HPDE6-E6E7 (cell line): Measurements from ENCODE around the gene ABTB2.

Experiments used
- DNase-seq: peaks from one replicate; pipeline ENCODE4 v3.0.0; 2011; ENCODE audit warnings: missing footprints; ENCODE audit errors: extremely low spot score

Gene ABTB2

DNA sequence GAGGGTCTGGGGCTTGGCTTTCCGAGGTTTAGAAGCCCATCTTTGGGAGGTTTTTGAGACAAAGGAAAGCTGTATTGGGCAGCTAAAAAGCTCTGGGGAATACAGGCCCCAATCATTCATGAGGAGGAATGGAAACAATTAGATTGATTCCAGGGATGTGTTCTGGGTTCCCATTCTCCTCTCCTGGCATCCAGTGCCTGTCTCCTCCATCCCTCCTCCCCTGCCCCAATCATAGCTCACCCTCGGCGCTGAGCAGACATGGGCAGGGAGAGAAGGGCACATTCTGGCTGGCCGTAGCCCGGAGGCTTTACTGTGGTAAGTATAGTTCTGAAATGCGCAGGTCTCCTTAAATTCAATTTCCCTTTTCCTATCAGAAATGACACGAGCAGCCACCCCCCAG, 42.4 kb downstream of the ABTB2 start:
- DNase-seq, result no peak

DNA sequence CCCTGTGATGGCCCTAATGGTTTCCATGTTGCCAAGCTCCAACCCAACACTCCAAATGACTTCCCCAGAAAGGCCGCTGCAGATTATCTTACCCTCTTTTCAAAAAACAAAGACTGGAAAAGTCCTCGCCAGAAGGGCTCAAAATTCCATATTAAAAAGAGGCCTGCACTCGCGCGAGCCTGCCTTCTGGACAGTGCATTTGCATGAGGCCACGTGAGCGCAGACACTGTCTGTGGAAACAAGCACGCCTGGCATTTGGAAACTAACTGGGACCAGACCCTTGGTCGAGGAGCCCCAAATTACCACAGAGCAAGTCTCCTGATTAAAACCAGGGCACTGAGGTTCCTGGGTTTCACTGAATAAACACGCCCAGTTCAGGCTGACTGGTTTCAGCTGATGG, 42.9 kb downstream of the ABTB2 start:
- DNase-seq, result no peak

DNA sequence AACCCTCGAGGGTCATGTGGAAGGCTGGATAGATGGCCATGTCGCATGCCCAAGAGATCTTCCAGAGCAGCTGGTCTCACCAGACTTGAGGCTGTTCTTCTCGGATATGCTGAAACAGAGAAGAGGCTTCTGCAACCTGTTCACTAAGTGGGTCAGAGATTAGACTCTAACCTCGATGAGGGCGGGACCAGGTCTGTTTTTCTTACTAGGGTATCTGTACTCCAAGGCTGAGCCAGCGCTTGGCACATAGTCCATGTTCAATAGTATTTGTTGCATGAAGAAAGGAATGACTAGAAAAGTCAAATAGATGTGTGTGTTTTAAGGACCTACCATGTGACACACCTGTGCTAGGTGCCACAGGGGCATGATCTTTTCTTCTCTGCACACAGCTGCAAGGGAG, 43.6 kb downstream of the ABTB2 start:
- no peak for DNase-seq

DNA sequence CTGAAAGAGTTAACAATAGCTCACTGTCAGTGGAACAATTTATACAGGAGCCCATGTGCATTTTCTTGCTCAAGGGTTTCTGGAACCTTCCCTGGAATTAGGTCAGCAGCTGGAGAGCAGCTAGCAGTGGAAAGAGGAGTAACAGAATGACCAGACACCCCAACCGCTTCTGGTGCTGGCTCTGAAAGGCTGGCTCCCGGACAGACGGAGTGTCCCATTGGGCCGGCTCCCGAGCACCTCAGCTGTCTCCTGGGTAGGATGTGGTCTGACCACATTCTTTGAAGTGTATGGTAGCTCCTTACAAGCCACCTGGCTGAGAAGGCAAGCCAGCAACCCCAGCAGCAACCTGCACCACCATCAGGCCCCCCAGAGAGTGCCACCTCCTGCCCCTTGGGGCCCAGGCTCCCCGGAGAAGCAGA, 44.7 kb downstream of the ABTB2 start:
- DNase-seq, result no peak

DNA sequence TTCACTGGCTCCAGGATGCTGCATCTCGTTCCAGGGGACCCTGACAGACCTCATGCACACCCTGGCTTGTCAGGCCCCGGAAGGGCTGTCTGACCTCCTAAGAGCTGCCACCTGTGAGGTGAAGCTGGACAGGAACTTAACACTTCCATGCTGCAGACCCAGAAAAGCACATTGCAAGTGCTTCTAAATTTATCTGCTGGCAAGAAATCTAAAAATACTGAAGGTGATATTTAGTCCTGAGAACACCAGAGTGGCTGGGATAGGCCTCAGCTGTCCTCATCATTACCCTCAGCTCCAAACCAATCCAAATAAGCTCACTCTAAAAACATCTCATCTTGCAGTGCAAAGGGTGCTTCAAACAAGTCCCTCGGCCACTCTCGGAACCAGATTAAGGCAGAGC, 46.7 kb downstream of the ABTB2 start:
- no peak for DNase-seq

DNA sequence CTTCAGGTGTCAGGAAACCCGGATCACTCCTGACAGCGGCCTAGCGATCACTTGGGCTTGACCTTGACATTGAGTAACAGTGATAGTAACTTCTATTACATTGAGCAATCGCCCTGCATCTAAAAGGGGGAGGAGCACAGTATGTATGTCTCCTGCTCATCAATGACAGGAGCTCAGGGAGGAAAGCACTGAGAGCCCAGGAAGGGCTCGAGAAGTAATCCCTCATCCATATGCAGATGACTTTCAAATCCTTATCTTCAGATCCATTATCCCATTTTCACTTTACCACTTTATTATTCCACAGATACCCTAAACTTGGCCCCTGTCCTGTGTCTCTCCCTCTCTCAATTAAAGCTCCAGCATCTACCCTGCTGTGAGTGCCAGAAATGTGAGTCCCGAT, 47.8 kb downstream of the ABTB2 start:
- no peak for DNase-seq

DNA sequence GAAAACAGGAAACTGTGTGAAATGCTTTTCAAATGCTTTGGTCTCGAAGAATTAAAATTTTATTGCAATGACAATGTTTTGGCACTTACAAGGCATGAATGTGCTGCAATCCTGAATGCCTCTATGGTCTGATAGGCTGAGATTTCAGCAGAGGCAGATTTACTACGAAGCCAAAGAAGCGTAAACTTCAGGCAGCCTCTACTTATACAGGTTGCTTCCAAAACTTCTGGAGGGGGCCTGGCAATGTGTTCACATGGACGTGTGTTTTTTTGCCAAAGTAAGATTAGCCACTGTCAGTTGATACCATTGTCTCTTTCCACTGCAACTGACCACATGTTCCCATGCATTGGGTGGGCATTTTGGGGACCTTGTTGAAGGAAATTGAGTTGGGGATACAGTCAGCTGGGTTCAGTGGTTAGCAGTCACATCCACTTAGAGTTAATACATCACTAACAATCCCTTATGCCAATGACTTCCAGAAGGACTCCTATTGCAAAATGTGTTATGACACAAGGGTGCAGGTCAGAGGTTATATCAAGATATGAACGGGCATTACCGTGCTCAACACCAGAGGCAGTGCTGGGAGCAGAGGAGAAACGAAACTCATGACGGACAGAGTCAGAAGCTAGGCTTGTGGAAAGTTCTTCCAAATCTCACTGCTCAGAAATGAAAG, 48.8 kb downstream of the ABTB2 start:
- DNase-seq, result no peak

DNA sequence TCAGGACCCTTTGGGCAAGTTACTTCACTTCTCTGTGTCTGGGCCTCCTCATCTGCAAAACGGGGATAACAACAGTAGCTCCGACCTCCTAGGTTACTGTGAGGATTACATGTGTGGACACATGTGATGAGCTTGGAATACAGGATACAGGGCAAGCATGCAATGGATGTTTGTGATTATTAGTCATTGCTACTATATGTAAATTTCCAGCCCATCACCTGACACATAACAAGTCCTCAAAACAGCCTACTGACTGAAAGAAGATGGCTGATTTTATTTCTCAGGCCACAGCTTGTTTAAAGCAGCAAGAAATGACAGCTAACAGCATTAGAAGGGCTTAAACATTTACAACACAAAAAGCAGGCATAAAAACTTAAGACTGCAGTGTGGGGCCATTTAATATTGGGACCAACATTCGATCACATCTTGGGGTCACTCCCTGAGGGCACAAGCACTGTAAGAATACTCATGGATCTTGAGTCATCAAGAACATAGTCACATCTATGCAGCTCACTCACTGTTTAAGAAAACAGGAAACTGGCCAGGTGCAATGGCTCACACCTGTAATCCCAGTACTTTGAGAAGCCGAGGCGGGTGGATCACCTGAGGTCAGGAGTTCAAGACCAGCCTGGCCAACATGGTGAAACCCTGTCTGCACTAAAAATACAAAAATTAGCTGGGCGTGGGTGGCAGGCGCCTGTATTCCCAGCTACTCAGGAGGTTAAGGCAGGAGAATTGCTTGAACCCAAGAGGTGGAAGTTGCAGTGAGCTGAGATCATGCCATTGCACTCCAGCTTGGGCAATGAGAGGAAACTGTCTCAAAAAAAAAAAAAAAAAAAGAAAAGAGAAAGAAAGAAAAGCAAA, 49.5 kb downstream of the ABTB2 start:
- peak; percentile 47 for DNase-seq

DNA sequence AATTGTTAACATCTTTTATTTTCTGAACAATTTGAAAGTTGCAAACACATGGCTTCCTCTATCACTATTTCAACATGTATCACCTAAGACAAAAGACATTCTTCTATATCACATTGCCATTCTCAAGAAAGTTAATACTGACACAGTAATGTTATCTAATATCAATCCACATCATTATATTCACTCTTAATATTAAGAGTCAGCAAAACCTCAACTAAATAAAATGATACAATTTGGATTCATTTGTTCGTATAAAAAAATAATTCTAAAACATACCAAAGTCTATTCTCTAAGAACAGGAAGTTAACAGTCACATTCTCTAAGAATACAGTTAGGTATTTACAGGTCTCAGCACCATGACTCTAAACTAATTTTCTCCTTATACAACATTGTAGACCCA, 52.0 kb downstream of the ABTB2 start:
- no peak for DNase-seq

DNA sequence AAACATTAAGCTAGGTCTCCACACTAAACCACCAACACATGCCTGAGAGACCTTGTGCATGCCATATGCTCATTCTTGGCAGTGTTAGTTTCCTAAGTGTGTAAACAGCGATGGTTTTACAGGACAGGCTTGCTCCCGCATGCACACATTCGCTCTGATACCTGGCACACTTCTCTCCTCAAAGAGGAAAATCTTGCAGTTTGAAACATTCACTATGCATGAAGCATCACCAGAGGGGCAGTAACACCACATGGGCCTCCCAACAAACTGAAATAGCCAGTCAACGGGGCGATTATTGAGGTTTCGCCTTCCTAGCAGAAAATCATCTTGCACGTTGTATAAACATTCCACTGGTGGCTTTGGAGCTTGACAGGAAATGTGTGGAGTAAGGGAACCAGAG, 52.6 kb downstream of the ABTB2 start:
- no peak for DNase-seq

DNA sequence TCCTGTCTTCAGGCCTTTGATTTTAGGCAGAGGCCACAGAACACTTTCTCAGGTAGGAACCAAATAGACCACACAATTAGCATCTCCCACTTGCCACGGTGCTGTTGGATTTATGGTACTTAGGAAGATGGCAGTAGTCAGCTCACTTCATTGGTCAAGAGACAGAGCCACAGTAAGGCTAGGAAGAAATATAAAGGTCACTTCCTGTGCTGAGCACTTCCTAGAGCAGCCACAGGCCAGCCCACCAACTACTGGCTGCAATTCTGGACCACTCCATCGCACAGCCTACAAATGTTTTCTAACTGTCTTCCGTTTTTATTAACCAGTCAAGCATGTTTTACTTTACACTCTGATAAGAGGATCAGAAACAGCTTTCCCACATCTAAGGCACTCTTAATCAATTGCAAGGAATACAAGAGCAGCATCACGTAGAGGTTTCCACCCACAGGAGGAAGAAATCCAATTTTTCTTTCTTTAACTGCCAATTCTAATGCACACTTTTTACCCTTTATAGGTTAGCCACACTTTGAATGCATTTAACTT, 54.7 kb downstream of the ABTB2 start:
- no peak for DNase-seq

DNA sequence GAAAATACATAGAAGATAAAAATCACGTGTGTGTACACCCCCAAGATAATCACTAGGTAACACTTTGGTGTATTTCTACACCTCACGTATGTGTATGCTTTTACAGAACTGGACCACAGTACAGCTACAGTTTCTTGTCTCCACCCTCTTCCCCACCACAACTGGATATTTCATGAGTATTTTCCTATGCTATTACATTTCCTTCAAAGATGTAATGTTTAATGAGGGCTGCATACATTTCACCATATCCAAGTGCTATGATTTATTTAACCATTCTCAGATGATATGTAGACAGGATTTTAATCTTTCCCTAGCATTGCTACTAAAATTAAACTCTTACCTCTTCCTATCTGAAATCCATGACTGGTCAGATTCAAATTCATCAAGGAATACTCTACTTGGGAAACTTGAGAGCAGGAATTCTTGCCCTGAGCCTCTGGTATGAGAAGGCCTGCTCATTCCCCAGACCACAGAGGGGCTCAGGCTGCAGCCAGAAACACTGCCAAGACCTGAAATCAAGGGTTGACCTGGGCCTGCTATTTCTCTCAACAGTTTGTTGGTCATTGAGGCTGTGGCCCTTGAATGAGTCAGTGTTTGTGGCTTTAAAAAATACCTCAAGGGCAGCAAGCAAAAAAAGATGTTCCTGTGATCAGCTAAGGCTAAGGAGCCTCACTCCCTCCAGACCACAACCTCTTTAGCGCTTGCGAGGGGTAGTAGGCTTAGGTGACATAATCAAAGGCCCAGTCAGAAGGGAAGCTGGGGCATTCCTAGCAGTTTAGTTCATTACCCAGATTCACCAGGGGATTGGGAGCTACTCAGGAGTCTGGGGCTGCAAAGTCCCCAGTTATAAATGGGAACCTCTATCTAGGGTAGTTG, 55.5 kb downstream of the ABTB2 start:
- DNase-seq, result peak; percentile 26

DNA sequence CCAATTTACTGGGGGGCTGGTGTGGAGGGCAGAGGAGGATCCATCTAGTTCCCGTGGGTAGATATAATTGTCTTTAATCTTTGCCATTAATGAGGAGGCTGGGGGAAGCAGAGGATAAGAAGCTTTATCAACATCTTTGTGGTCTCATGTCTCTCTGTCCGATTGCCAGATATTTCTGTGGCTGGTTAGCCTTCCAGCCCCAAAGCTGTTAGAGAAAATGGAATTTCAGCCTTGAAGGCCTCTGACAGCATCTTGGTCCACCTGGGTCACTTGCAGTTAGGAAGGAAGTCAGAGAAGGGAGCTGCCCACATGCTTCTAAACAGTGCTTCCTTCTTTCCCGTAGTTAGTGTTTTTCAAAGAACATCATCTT, 56.9 kb downstream of the ABTB2 start:
- DNase-seq, result no peak

DNA sequence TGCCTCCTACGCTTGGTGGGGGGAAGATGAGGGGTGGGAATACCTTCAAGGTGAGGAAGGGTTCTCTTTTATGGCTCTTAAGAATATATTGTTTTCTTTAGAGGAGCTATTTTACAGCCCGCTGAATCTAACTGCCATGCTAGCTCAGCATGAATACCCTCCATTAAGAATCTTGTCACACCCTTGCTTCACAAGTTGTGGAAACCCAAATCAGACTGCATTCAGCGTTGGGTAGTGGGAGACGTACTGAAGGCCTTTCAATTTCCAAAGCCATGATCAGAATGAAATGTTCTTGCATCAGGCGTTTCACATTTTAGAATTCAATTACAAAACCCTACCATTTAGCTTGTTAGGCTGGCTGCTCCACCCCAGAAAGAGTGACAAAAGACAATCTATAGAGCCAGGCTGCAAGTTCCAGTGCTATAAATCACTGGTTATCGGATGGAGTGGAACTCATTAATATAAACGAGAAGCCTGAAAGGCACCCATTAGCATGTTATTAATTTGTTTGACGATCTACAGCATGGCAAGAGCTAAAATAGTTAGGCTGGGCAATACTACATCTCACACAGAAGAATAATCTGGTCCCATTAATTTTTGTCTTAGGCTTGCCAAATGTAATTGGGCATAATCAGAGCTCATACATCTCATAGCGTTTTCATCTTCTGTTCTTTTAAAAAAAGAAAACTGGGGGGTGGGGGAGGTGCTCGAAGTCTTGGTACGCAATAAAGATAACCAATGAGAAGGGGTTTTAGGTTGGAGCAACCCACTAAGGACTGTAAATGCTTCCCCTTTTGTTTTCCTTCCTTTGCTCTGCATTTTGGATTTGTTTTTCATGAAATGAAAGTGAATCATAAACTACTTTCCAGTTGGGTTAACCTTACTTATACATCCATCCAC, 57.5 kb downstream of the ABTB2 start:
- no peak for DNase-seq

DNA sequence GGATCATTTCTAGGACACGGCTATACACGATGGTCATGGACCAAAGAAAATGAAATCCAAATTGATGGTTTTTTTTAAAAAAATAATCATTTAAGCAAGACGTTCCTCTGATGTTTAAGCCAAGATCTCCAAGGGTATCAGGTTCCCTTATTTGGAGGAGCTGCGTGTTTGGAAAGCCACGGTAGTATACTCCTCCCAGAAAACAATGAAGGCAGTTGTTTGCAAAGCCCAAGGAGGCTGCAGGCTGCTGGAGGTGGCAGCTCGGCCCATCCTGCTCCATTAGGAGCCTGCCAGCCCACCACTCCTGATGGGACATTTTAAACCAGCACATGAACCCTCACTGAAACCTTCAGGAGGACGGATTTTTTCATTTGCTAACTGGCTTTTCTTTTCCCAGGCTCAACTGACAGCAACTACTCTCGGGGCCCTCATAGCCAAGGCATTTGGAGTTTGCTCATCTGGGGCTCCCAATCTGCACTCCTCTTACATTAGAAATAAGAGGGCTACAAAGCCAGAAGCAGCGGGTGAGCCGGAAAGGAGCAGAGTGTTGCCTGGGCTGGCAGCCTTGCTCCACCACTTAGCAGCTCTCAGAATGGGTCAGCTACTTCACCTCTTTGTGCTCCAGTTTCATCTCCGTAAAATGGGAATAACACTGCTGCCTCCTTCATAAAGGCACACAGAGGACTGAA, 58.4 kb downstream of the ABTB2 start:
- DNase-seq, result no peak

DNA sequence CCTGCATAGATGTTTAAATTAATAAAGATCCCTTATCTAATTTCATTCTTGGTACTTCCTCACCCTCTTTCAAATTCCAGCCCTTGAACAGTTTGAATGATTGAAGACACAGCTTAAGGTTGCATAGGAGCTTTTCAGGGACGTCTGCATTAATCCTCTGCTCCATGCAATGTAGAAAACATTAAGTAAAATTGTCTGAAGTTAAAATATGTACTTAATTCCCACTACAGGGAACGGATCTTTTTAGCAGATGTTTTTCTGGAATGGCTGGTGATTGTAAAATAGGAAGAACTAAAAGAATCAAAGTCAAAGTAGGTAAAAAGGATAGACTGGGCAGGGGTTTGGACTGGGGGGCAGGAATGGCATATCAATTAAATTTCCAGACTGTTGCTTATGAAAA, 58.9 kb downstream of the ABTB2 start:
- no peak for DNase-seq

DNA sequence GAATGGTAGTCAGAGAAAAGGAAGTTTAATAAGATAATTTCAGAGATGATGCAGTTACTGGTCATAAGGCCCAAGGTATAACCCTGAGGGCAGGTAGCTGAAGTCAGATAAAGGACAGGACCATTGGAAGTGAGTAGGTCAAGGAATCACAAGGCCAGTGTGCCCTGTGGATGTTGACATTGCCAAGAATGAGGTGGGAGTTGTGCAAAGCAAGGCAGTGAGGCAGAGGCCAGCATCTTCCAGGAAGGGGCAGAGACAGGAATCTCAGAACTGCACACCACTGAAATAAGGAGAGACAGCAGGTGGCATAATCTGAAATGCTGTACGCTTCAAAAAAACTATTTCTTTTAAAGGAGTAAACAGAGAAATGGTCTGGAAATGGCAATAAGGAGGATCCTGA, 61.4 kb downstream of the ABTB2 start:
- DNase-seq, result no peak

DNA sequence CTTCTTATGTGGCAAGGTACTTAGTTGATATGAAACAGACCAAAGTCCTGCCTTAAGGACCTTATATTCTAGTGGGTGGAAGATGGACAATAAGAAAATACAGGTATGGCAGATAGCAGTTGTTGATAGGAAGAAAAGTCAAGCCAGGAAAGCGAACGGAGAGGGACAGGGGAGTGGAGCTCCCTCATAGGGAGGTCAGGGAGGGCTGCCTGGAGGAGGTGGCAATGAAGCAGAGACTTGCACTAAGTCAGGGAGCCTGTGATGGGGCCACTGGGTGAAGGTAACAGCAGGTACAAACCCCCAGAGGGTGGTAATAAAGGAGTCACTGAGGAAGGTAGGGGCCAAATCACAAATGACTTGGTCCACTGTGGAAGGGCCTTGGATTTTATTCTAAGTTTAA, 65.3 kb downstream of the ABTB2 start:
- DNase-seq, result no peak

DNA sequence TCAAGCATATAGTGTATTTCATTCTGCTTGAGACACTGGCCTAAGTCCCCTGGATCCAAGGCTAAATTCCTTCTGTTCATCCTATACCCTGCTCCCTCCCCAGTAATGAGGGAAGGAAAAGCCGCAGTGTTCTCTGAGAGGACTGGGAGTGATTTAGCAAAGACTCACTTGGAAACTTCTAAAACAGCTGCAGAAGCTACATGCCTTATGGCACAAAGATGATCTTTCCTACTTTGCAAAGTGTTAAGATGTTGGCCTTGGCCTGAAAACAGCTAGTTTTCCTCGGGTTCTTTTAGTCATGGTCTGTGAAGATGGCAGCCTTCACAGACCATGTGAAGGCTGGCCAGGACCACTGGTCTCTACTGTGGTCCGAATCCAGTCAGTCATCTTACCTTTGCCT, 65.7 kb downstream of the ABTB2 start:
- DNase-seq, result no peak

DNA sequence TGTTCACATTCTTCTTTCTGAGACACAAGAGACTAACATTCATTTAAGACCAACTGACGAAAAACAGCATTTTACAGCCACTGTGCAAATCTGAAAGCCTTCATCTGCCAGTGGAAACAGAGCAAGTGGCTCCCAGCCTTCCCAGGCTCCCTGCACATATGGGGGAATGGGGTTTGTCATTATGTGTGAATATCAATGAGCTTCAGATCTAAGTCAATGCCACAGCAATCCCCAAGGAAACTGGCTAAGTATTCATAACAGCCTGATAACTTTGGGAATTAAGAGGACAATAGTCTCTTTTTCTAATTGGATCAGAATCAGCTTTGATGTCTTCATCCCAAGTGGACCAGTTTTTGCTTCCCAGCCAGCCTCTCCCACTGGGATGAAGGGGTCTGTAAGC, 66.9 kb downstream of the ABTB2 start:
- DNase-seq, result no peak

DNA sequence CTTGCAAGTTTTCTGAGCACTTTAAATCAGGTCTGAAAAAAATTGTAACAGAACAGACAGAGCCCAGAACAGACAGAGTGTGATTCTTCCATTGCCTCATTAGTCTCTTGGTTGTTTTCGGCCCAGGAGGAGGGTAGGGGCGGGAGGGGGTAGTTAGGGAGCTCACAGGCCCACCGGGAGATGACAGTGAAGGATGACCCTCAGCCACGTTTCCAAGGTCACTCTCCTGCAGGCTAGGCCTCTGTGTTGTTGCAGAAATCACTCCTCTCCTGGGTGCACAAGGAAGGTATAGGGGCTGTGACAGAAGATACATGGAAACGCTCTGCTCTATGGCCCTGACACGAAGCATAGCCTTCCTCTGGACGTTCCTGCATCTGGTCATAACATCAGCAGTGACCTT, 69.3 kb downstream of the ABTB2 start:
- no peak for DNase-seq
